ENCODE results near the gene POLR1F. TPM values are rescaled to one million over a fixed set of nuclear protein-coding genes. Genes with fewer than 3 reads are reported as not detected.

The POLR1F gene
- total RNA-seq, 1 experiment from 2014 or later: 22.3 TPM

DNA sequence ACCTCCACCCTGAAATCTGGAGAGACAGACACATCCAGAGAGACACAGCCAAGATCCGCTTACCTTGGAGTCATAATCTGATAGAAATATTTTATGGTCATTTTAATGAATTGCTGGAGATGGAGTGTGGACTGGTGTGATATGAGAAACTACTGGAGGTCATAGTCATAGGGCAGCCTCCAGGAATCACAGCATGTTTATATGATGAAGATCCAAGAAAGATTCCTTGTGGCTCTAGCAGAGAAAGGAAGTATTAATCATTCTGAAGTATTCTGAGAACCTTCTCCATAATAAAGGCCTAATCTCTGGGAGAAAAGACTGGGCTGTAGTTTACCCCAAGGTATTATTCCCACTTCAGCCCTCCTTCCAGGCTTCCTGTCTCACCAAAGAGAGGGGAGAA, 38.0 kb downstream of the POLR1F start (continued):
- TF ChIP-seq, protein P1, sequence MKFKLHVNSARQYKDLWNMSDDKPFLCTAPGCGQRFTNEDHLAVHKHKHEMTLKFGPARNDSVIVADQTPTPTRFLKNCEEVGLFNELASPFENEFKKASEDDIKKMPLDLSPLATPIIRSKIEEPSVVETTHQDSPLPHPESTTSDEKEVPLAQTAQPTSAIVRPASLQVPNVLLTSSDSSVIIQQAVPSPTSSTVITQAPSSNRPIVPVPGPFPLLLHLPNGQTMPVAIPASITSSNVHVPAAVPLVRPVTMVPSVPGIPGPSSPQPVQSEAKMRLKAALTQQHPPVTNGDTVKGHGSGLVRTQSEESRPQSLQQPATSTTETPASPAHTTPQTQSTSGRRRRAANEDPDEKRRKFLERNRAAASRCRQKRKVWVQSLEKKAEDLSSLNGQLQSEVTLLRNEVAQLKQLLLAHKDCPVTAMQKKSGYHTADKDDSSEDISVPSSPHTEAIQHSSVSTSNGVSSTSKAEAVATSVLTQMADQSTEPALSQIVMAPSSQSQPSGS (CRISPR knock-in tag; IDR thresholded peaks at IDR 0.05; ENCODE audit: borderline replicate concordance, low read depth): no peak
- TF ChIP-seq ESRRA (CRISPR knock-in tag; IDR thresholded peaks at IDR 0.05; ENCODE audit: borderline replicate concordance): no peak
- TF ChIP-seq FOXP4 (CRISPR knock-in tag; IDR thresholded peaks at IDR 0.05): no peak
- TF ChIP-seq FOXK1 (CRISPR knock-in tag; IDR thresholded peaks at IDR 0.05): no peak
- TF ChIP-seq CREM (CRISPR knock-in tag; IDR thresholded peaks at IDR 0.05): no peak
- no peak for TF ChIP-seq TP53 (CRISPR knock-in tag; IDR thresholded peaks at IDR 0.05)

GRCh38 chr7:19665399-19666008, 43.3 kb downstream of the POLR1F start:
- ChIA-PET CTCF (interaction anchor here (0.5 to 1.3 kb wide), 5 partner anchors 84 to 543 kb away, joined by 3 to 5 read pairs (median 4); no protein-coding TSS in a partner anchor), POLR2A (no interaction called here)
- Mint-ChIP-seq H3K4me1 (no peaks in the 10 kb centered on the region), H3K9me3 (no peaks in the 10 kb centered on the region), H3K4me3 (no peak overlapping the region), H3K36me3 (no peaks in the 10 kb centered on the region), H3K27me3 (ENCODE audit: low read depth) (no peaks in the 10 kb centered on the region), H3K27ac (no peak overlapping the region)
- no peak for ATAC-seq
- no peak for TF ChIP-seq GRHL2 (CRISPR knock-in tag; IDR thresholded peaks at IDR 0.05; ENCODE audit: insufficient replicate concordance, severe bottlenecking)
- TF ChIP-seq, protein P2, sequence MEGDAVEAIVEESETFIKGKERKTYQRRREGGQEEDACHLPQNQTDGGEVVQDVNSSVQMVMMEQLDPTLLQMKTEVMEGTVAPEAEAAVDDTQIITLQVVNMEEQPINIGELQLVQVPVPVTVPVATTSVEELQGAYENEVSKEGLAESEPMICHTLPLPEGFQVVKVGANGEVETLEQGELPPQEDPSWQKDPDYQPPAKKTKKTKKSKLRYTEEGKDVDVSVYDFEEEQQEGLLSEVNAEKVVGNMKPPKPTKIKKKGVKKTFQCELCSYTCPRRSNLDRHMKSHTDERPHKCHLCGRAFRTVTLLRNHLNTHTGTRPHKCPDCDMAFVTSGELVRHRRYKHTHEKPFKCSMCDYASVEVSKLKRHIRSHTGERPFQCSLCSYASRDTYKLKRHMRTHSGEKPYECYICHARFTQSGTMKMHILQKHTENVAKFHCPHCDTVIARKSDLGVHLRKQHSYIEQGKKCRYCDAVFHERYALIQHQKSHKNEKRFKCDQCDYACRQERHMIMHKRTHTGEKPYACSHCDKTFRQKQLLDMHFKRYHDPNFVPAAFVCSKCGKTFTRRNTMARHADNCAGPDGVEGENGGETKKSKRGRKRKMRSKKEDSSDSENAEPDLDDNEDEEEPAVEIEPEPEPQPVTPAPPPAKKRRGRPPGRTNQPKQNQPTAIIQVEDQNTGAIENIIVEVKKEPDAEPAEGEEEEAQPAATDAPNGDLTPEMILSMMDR (IDR thresholded peaks at IDR 0.05): peak; percentile 47; the same call in 1 of the 2 replicates
- no peak for DNase-seq (ENCODE audit: low spot score)

- no peaks in the 10 kb centered on the region for H3K36me3 Mint-ChIP-seq
- no peak overlapping the region for H3K27ac Mint-ChIP-seq
- no peaks in the 10 kb centered on the region for H3K4me1 Mint-ChIP-seq
- CTCF ChIA-PET: no interaction called here
- ATAC-seq: no peak
- TF ChIP-seq ZNF281 (CRISPR knock-in tag; IDR thresholded peaks at IDR 0.05) (no peak), ZNF121 (CRISPR knock-in tag; IDR thresholded peaks at IDR 0.05) (no peak), NR2C2 (CRISPR knock-in tag; IDR thresholded peaks at IDR 0.05) (no peak), ETV6 (CRISPR knock-in tag; IDR thresholded peaks at IDR 0.05) (no peak), ZNF423 (CRISPR knock-in tag; IDR thresholded peaks at IDR 0.05) (no peak), ZNF512 (CRISPR knock-in tag; IDR thresholded peaks at IDR 0.05; ENCODE audit: borderline replicate concordance) (no peak), TP53 (CRISPR knock-in tag; IDR thresholded peaks at IDR 0.05) (no peak), SP1 (CRISPR knock-in tag; conservative IDR thresholded peaks at IDR 0.05) (no peak), CREM (CRISPR knock-in tag; IDR thresholded peaks at IDR 0.05) (no peak), ESRRA (CRISPR knock-in tag; IDR thresholded peaks at IDR 0.05; ENCODE audit: borderline replicate concordance) (no peak)
- TF ChIP-seq, protein P3, sequence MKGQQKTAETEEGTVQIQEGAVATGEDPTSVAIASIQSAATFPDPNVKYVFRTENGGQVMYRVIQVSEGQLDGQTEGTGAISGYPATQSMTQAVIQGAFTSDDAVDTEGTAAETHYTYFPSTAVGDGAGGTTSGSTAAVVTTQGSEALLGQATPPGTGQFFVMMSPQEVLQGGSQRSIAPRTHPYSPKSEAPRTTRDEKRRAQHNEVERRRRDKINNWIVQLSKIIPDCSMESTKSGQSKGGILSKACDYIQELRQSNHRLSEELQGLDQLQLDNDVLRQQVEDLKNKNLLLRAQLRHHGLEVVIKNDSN (CRISPR knock-in tag; IDR thresholded peaks at IDR 0.05): no peak
- no peaks in the 10 kb centered on the region; the same call in 1 of the 2 replicates for H3K27me3 Mint-ChIP-seq (ENCODE audit: low read depth)
- POLR2A ChIA-PET: no interaction called here
- H3K4me3 Mint-ChIP-seq: no peak overlapping the region
- no peak for DNase-seq (ENCODE audit: low spot score)
- no peaks in the 10 kb centered on the region for H3K9me3 Mint-ChIP-seq
Measured at GRCh38 chr7:19663816-19664462, 44.9 kb downstream of the POLR1F start.

Measured in WTC11 (cell line).